ENCODE data around the gene KAZALD1.
A peak's percentile ranks its signal among the peaks of the same experiment; 100 is the strongest.

The KAZALD1 gene

DNA sequence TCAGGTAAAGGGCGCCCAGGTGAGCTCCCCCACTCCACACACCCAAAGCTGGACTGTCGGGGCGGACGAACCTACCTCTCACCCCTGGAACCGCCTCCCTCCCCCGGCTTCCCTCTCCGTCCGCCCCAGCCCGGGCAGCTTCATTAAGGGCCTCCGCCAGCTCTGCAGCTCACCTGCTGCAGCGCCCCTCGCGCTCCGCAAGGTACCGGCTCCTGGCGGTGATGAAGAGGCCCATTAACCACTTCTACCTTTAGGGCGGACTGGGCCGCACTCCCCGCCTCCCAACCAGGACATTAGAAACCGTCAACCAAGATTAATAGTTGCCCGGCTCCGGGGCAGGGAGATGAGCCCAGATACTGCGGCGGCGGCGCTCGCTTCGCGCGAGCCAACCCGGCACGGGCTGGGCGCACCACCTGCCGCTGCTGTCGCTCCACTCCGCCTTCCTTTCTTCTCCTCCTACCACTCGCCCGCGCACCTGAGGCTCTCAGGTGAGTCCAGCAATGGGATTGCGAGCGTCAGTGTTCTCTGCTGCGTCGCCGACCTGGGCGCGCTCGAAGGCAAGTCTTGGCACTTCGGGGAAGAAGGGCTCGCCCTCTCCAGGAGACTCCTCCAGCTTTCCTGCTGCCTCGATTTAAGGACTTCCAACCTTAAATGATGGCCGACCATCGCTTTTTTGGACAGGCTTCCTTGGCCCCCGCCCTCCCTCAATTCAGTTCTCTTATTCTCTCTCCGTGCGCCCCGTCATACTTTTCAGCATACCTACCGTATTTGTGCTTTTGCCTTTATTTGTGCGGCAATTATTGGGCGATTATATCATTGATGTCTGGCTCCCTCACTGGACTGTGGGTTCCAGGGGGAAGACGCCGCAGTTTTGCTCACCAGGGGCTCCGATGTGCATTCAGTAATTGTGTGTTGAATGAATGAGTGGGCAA lies 13.6 kb upstream of the KAZALD1 start:
- peak; percentile 51 for DNase-seq (ENCODE audit: low spot score)

DNA sequence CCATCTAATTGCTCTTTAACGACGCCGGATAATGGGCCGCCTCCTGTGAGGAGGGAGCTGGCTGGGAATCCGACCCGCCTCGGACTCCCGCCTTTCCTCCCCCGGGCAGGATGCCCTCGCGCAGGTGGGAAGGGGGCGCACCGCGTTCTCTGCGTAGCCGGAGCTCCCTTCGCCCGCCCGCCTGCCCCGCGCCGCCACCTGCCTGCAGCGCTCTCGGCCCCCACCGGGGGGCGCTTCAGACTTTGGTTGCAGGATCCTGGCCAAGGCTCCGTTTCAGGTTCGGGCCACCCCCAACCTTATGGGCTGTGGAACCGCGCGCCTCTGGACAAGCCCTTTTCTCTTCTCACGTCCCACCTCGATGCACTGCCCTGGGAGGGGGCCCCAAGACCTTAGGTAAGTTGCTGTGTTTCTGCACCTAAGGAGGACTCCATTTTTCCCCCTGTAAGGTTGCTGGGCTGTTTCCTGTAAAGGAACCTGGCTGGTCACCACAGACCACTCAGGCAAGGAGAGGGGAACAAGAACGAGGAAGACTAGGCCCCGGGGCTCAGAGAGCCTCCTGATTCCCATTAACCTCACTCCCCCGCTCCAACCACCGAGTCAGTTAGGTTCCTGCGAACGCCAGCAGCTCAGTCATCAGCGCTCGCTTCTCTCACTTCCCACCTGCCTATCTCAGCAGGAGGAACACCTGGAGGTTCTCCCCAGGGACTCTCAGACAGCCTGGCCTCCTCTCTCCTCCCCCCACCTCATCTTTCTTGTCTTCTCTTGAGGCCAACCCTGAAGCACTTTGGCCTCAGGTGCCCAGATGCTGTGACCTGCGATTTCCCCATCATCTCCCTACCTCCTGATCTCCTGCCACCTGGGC lies 11.3 kb upstream of the KAZALD1 start:
- no peak for DNase-seq (ENCODE audit: low spot score)

DNA sequence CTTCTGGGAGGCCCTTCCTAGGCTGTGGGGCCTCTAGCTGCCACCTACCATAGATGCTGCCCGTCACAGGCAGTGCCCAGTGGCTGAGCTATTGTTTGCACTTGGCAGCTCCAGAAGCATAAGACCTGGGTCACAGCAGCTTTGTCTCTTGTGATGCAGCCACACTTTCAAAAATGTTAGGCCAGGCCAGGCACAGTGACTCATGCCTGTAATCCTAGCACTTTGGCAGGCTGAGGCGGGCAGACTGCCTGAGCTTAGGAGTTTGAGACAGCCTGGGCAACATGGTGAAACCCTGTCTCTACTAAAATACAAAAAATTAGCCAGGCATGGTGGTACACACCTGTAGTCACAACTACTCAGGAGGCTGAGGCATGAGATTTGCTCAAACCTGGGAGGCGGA lies 9.5 kb upstream of the KAZALD1 start:
- DNase-seq (ENCODE audit: low spot score): no peak

DNA sequence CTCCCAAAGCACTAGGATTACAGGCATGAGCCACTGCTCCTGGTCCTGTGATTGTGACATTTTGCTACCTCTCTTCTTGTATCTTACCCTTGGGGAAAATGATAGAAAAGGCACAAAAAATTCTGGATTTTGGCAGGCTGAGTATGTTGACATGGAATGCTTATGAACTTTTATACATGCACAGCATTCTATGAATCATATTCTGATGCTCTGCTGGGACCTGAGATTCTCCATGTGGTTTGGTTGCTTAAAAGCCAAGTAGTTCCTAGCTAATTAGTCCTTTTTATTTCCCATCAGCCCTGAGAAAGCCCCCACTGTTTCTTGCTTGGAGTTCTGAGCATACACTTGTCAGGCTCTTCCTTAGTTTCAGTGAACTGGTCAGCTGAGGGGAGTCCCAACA lies 8.3 kb upstream of the KAZALD1 start:
- no peak for DNase-seq (ENCODE audit: low spot score)

DNA sequence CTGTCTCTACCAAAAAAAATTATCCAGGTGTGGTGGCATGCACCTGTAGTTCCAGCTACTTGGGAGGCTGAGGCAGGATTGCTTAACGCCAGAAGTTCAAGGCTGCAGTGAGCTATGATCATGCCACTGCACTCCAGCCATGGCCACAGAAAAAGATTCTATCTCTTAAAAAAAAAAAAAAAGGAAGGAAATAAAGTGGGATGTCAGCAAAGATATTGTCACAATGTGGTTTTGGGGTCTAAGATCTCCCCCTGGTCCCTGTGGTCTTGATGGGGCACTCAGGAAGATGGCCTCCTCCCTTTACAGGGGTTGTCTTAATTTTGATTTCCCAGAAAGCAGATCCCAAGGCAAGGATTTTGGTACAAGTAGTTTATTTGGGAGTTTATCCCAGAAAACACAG lies 7.4 kb upstream of the KAZALD1 start:
- DNase-seq (ENCODE audit: low spot score): no peak

DNA sequence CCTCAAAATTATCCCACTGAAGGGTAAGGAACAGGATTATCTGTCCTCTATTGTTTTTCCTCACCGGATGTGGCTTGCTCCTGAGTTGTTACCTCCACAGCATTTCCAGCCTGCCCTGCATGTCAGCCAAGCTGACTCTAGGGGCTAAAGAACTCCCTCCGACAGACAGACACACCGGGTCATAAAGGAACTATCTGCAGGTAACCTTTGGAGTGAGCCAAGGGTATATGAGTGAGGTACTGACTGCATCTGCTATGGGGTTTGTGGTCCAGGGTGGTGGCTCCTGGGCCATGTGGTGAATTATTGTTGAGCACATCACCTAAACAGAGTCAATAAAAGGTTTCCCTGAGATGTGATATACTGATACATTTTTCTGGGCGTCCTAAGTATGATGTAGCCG lies 6.9 kb upstream of the KAZALD1 start:
- DNase-seq (ENCODE audit: low spot score): no peak

GRCh38 chr10:101055411-101055810 lies 6.4 kb upstream of the KAZALD1 start:
- no peak for DNase-seq (ENCODE audit: low spot score)

DNA sequence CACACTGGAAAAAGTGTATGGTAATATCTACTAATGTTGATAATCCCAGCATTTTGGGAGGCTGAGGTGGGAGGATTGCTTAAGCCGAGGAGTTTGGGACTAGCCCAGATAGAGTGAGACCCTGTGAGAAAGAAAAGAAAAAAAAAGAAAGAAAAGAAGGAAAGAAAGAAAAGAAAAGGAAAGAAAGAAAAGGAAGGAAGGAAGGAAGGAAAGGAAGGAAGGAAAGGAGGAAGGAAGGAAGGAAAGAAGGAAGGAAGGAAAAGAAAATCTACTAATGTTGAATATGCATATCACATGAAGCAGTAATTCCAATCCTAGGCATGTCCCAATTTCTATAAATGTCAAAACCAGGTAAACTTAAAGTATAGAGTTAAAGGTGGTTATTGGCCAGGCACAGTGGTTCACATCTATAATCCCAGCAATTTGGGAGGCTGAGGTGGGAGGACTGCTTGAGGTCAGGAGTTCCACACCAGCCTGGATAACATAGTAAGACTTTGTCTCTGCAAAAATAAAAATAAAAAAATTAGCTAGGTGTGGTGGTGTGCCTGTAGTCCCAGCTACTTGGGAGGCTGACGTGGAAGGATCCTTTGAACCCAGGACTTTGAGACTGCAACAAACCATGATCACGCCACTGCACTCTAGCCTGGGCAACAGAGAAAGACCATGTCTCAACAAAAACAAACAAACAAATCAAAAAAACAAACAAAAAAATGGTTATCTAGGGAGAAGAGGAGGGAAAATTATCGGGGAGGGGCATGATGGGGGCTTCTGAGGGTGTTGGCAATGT lies 5.2 kb upstream of the KAZALD1 start:
- no peak for DNase-seq (ENCODE audit: low spot score)

- peak; percentile 93 for DNase-seq (ENCODE audit: low spot score)
Measured at GRCh38 chr10:101060036-101060950, 1.5 kb upstream of the KAZALD1 start.

DNA sequence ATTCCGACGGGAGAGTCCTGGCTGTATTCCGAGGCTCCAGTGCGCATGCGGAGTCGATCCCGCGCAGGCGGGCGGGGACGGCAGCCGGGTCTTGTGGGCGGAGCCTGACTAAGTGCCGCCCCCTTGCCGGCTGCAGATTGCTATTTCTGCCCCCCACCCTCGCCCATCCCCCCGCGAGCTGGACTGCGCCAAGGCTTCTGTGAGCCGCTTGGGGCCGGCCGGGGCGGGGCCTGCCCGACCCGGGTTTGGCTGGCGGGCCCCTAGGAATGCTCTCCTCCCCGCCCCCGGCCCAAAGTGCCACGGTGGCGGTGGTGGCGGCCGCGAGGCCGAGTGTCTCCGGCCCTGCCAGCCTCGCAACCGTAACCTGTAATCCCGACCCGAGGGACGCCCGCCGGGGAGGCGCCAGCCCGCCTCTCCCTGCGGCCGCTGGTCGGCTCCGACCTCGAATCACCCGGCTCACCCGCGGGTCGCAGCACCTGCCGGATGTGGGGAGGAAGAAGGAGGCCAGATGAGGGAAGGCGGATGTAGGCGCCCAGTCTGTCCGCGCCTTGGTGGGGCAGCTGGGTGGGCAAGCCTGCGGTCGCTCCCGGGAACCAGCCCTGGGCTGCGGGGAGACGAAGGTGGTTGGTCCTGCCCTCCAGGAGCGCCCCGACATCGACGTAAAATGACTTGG lies 702 bp upstream of the KAZALD1 start:
- DNase-seq (ENCODE audit: low spot score): peak; percentile 87

DNA sequence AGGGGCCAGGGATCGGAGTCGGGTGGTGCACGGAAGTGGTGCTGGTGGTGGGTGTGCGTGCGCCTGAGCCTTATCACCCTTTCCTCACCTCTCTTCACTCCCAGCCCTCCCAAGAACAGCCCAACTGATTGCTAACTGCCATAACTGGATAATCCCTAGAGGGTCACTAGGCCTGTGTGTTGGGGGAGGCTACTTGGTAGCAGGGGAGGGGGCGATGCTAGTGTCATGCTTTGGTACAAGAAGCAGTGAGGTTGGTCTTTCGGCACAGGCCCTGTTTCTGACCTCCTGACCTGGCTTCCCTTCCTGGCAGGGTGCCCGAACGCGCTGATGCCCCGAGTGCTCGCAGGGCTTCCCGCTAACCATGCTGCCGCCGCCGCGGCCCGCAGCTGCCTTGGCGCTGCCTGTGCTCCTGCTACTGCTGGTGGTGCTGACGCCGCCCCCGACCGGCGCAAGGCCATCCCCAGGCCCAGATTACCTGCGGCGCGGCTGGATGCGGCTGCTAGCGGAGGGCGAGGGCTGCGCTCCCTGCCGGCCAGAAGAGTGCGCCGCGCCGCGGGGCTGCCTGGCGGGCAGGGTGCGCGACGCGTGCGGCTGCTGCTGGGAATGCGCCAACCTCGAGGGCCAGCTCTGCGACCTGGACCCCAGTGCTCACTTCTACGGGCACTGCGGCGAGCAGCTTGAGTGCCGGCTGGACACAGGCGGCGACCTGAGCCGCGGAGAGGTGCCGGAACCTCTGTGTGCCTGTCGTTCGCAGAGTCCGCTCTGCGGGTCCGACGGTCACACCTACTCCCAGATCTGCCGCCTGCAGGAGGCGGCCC lies 652 bp downstream of the KAZALD1 start:
- DNase-seq (ENCODE audit: low spot score): peak; percentile 78

GRCh38 chr10:101063050-101063525 lies 1.3 kb downstream of the KAZALD1 start:
- DNase-seq (ENCODE audit: low spot score): no peak

DNA sequence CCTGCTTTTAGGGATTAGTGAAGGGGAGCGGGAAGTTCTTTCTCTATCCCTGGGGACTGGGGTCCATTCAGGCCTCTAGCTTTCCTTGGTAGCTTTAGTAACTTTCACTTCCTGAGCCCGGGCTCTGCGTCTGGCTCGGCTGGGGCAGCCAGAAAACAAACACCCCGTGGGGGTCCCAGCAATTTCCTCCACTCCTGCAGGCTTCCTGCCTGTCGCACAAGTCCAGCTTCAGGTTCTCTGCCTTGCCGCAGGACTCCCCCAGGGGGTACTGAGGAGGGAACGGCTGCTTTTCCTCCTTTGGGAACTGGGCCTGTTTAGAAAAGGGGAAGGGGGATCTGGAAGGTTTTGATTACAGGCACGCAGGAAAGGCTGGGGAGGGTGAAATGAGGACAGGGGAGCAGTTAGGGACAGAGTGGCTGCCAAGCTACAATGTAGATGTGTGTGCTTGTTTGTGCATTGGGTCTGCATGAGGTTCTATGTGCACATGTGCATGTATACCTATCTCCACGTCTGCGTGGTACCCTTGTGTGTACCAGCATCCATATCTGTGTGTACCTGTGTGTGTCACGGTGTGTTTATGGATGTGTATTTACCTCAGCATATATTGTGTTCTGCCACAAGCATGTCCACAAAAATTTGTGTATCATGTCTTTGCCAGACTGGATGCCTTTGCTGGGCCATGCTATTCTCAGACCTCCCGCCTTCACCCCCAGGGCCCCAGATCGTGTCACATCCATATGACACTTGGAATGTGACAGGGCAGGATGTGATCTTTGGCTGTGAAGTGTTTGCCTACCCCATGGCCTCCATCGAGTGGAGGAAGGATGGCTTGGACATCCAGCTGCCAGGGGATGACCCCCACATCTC lies 2.0 kb downstream of the KAZALD1 start:
- DNase-seq (ENCODE audit: low spot score): no peak

DNA sequence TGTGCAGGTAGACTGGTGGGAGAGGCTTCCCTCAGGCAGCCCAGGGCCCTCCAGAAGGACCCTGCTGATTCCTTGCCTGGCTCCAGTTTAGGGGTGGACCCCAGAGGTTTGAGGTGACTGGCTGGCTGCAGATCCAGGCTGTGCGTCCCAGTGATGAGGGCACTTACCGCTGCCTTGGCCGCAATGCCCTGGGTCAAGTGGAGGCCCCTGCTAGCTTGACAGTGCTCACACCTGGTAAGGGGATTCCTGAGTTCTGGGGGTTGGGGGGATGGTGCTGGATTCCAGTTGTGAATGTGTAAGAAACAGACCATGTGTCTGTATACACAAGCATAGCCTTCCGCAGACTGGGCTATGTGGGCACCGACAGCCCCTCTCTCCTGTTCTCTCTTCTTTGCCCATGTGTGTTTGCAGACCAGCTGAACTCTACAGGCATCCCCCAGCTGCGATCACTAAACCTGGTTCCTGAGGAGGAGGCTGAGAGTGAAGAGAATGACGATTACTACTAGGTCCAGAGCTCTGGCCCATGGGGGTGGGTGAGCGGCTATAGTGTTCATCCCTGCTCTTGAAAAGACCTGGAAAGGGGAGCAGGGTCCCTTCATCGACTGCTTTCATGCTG lies 2.7 kb downstream of the KAZALD1 start:
- no peak for DNase-seq (ENCODE audit: low spot score)

DNA sequence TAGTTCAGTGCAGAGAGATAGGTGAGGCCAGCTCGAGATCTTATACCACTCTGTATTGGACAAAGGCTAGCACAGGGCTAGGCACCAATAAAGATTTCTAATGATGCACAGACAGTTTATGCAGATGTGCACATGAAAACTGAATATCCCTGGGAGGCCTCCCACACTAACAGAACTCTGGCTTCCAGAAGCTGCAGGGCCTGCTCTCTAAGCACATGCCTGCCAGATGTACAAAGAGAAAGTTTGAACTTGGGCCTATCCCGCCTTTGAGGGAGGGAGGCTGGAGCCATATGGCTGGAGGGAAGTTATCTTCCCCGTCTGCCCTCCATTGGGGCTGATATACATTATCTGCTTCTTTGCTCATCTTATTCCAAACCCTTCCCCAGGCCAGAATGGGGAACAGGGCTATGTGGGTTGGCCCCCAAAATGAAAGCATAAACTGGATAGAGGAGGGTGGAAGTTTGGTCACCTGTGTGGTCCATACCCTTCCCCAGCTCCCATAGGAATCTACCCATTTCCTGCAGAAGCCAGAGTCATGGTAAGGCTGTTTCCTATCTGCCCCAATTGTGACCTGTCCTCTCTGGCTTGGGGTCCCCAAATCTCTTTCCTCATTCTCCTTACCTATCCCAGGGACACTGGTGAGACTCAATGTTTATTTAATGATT lies 3.8 kb downstream of the KAZALD1 start:
- DNase-seq (ENCODE audit: low spot score): no peak

GRCh38 chr10:101066146-101066895 lies 4.5 kb downstream of the KAZALD1 start:
- peak; percentile 94 for DNase-seq (ENCODE audit: low spot score)

DNA sequence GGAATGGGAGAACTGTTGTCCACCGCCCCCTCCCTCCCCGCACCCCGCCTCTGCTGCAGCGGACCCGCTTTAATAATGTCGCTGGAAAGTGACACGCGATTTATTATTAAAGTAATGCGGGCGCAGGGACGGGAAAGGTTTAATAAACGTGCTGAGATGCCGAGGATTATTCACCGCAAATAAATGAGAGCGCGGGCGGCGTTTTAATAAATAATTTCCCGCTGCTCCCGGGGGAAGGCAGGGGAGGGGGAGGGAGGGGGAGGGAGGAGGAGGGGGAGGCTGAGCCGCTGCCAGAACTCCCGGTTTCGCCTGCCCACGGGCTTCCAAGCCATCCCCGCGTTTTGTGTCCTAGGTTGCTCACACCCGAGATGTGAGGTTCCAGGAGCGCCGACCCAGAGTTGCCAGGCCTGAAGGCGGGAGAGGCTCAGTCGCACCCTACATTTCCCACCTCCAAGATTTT lies 5.1 kb downstream of the KAZALD1 start:
- DNase-seq (ENCODE audit: low spot score): peak; percentile 59
